ENCODE results near the gene EXD3. TPM values are rescaled to one million over a fixed set of nuclear protein-coding genes. Genes with fewer than 3 reads are reported as not detected.
A peak's percentile ranks its signal among the peaks of the same experiment; 100 is the strongest.

EXD3 gene
- total RNA-seq, 4 donors from 2014 or later = 13.8 to 25.7 (median 17.7) TPM

- intact Hi-C loops (cut with DNase I; ENCODE audit: low total_unique reads) = no loop called here
- H3K4me3 ChIP-seq (ENCODE audit: low read depth, poor library complexity, severe bottlenecking) = no peak overlapping the region
- no peak for TF ChIP-seq CTCF (IDR thresholded peaks at IDR 0.05)
- no peak for TF ChIP-seq POLR2A (IDR thresholded peaks at IDR 0.05)
- 89 to 91% methylated on average over 21 to 23 of the region's 23 CpGs for WGBS, 2 donors
- DNase-seq (ENCODE audit: low spot score in 2 of 2) = no peak
Observed at GRCh38 chr9:137465720-137466388, 42.9 kb upstream of the EXD3 start.

GRCh38 chr9:137465000-137465719 lies 42.2 kb upstream of the EXD3 start:
- WGBS, 2 donors = 92 to 95% methylated on average over 21 to 23 of the region's 23 CpGs
- no peak for DNase-seq (ENCODE audit: low spot score in 2 of 2)
- no peak overlapping the region for H3K4me3 ChIP-seq (ENCODE audit: low read depth, poor library complexity, severe bottlenecking)
- TF ChIP-seq CTCF (IDR thresholded peaks at IDR 0.05) (no peak), POLR2A (IDR thresholded peaks at IDR 0.05) (no peak)
- intact Hi-C loops (cut with DNase I; ENCODE audit: low total_unique reads) = no loop called here

GRCh38 chr9:137464291-137464999 lies 41.5 kb upstream of the EXD3 start:
- peak in 1 of 2 donors; percentile 86 for DNase-seq (ENCODE audit: low spot score in 2 of 2)
- WGBS, 2 donors = 94% methylated on average over 15 to 26 of the region's 28 CpGs

GRCh38 chr9:137463931-137464290 lies 40.9 kb upstream of the EXD3 start:
- DNase-seq (ENCODE audit: low spot score in 2 of 2) = no peak
- no peak for TF ChIP-seq POLR2A (IDR thresholded peaks at IDR 0.05)
- no peak for TF ChIP-seq CTCF (IDR thresholded peaks at IDR 0.05)
- no peak overlapping the region for H3K4me3 ChIP-seq (ENCODE audit: low read depth, poor library complexity, severe bottlenecking)
- intact Hi-C loops (cut with DNase I; ENCODE audit: low total_unique reads) = no loop called here
- 97 to 98% methylated on average over 18 of the region's 18 CpGs for WGBS, 2 donors

More at GRCh38 chr9:137464291-137464999, 41.5 kb upstream of the EXD3 start:
- no peak for TF ChIP-seq CTCF (IDR thresholded peaks at IDR 0.05)
- no peak for TF ChIP-seq POLR2A (IDR thresholded peaks at IDR 0.05)
- no peak overlapping the region for H3K4me3 ChIP-seq (ENCODE audit: low read depth, poor library complexity, severe bottlenecking)
- intact Hi-C loops (cut with DNase I; ENCODE audit: low total_unique reads) = no loop called here

GRCh38 chr9:137462986-137463930 lies 40.3 kb upstream of the EXD3 start:
- intact Hi-C loops (cut with DNase I; ENCODE audit: low total_unique reads) = no loop called here
- peak in 1 of 2 donors; percentile 79 for DNase-seq (ENCODE audit: low spot score in 2 of 2)
- H3K4me3 ChIP-seq (ENCODE audit: low read depth, poor library complexity, severe bottlenecking) = no peak overlapping the region
- no peak for TF ChIP-seq CTCF (IDR thresholded peaks at IDR 0.05)
- no peak for TF ChIP-seq POLR2A (IDR thresholded peaks at IDR 0.05)
- 89 to 91% methylated on average over 16 to 26 of the region's 30 CpGs for WGBS, 2 donors
